SIG-M5 treated with dmso at 0.1 percent for 504 hours (cell line): ENCODE measurements around the gene MAP10.

ENCODE experiments used
- DNase-seq: peaks from one replicate; lab custom pipeline; 2025; ENCODE audit not compliant: unreplicated experiment; lab: John Stamatoyannopoulos, UW

The MAP10 gene

GRCh38 chr1:232853994-232854797, 49.0 kb downstream of the MAP10 start:
- DNase-seq = no peak

- no peak for DNase-seq
These were observed 49.6 kb downstream of the MAP10 start for GRCh38 chr1:232854798-232855159.

- DNase-seq = no peak
These were observed 51.3 kb downstream of the MAP10 start for GRCh38 chr1:232856541-232856940.
